Panc1 (cell line): ENCODE data around the gene UMOD. TPM values are rescaled to one million over a fixed set of nuclear protein-coding genes. Genes with fewer than 3 reads are reported as not detected.

ENCODE experiments used
- ATAC-seq: fragments of 200-7000 bp; cut with Tn5 transposase; 2 replicates; pipeline ENCODE4 v1.9.1; 2020; ENCODE audit warnings: mild to moderate bottlenecking, moderate library complexity
- BruUV-seq: library from RNA; stranded (reverse); fragments of 400-500 nt; replicated peaks from 2 replicates; lab custom pipeline; 2021; lab: Mats Ljungman, UMichigan
- CTCF ChIA-PET: fragments of 300-600 bp; sonication (Branson Sonifier 250); formaldehyde crosslinking; loops from one replicate; lab custom pipeline; 2022; ENCODE audit warnings: antibody characterized with exemption; lab: Charles Lee
- POLR2A ChIA-PET: fragments of 300-600 bp; sonication (Branson Sonifier 250); formaldehyde crosslinking; loops from one replicate; lab custom pipeline; 2022; ENCODE audit warnings: antibody characterized with exemption; lab: Charles Lee
- DNase-seq: peaks from one replicate; pipeline ENCODE4 v3.0.0-alpha.2; 2010; ENCODE audit warnings: low read depth, low spot score
- H3K27ac ChIP-seq: 2 replicates; pipeline ENCODE4 v1.5.1; 2011; ENCODE audit warnings: mild to moderate bottlenecking, low read length, inconsistent platforms
- H3K27me3 ChIP-seq: fragments of 200-500 bp; sonication (Bioruptor generic); 2 replicates; pipeline ENCODE4 v1.6.0; 2014; ENCODE audit warnings: low read length, inconsistent platforms; ENCODE audit not compliant: control insufficient read depth, insufficient read depth
- H3K36me3 ChIP-seq: fragments of 200-500 bp; sonication (Bioruptor generic); 2 replicates; pipeline ENCODE4 v1.5.1; 2014; ENCODE audit warnings: inconsistent platforms, mild to moderate bottlenecking, low read length, moderate library complexity; ENCODE audit not compliant: control insufficient read depth, insufficient read depth
- H3K4me1 ChIP-seq: 2 replicates; pipeline ENCODE4 v1.5.1; 2011; ENCODE audit warnings: inconsistent platforms, mild to moderate bottlenecking, low read length, moderate library complexity; ENCODE audit not compliant: control insufficient read depth, insufficient read depth
- H3K4me3 ChIP-seq, 2 experiments: 2 replicates each; pipeline ENCODE4 v1.5.1; 2011 to 2012; ENCODE audit warnings: low read depth in 2 of 2, low read length in 2 of 2, mild to moderate bottlenecking in 2 of 2, inconsistent platforms in 1 of 2, moderate library complexity in 1 of 2
- H3K9me3 ChIP-seq: fragments of 200-500 bp; sonication (Bioruptor generic); 2 replicates; pipeline ENCODE4 v1.5.1; 2014; ENCODE audit warnings: low read depth, mild to moderate bottlenecking, inconsistent platforms, low read length, moderate library complexity; ENCODE audit not compliant: control insufficient read depth, insufficient read depth
- CTCF ChIP-seq: fragments of 450-650 bp; IDR thresholded peaks from 2 replicates; pipeline ENCODE4 v1.5.1; 2017; ENCODE audit warnings: mild to moderate bottlenecking
- POLR2AphosphoS5 ChIP-seq: IDR thresholded peaks from 2 replicates; pipeline ENCODE4 v1.6.1; 2012; ENCODE audit warnings: mild to moderate bottlenecking, low read depth, low read length, moderate library complexity
- REST ChIP-seq, 2 experiments: IDR thresholded peaks; 2 replicates each; pipeline ENCODE4 v1.6.1; 2011 to 2012; ENCODE audit warnings: low read depth in 2 of 2, control low read depth in 1 of 2, low read length in 1 of 2, mild to moderate bottlenecking in 1 of 2, moderate library complexity in 1 of 2; ENCODE audit not compliant: insufficient read depth in 1 of 2
- SIN3A ChIP-seq: IDR thresholded peaks from 2 replicates; pipeline ENCODE4 v1.6.1; 2012; ENCODE audit warnings: low read depth, mild to moderate bottlenecking, low read length, moderate library complexity, borderline replicate concordance; ENCODE audit not compliant: insufficient read depth
- TCF7L2 ChIP-seq: IDR thresholded peaks from 2 replicates; pipeline ENCODE4 v1.6.1; 2011; ENCODE audit warnings: mild to moderate bottlenecking, low read depth, low read length, inconsistent platforms
- in situ Hi-C: cut with HindIII; loops from 2 replicates; pipeline ENCODE4 v1.10.0; 2016; ENCODE audit warnings: low sequenced_read_pairs, low pct_unique_long_range_greater_than_20kb
- intact Hi-C: fragments of 100-400 bp; cut with micrococcal nuclease; formaldehyde crosslinking; loops from one replicate; pipeline ENCODE4 v1.10.0; 2022; ENCODE audit not compliant: unreplicated experiment
- total RNA-seq: library from RNA; stranded (reverse); gene quantifications from one replicate; pipeline ENCODE4 v1.2.1, GENCODE V29; 2021; ENCODE audit not compliant: unreplicated experiment

UMOD gene
- total RNA-seq, 1 experiment from 2014 or later, result not detected

GRCh38 chr16:20355114-20355782 lies 2.7 kb upstream of the UMOD start:
- ChIA-PET CTCF (no interaction called here), POLR2A (no interaction called here)
- DNase-seq, result no peak
- peaks cover 15% of the 10 kb centered on the region for H3K27me3 ChIP-seq
- no peak for ATAC-seq
- no peak overlapping the region for H3K4me3 ChIP-seq
- TF ChIP-seq SIN3A, result no peak
- TF ChIP-seq REST (IDR thresholded peaks at IDR 0.05; ENCODE audit: insufficient read depth in 1 of 2, low read depth in 2 of 2, low read length in 1 of 2), result no peak
- no peak for TF ChIP-seq TCF7L2
- no peak for TF ChIP-seq POLR2AphosphoS5
- TF ChIP-seq CTCF, result no peak
- H3K4me1 ChIP-seq, result no peaks in the 10 kb centered on the region
- no peaks in the 10 kb centered on the region for H3K9me3 ChIP-seq
- BruUV-seq, result no TSS peak
- in situ Hi-C loops, result no loop called here
- no peaks in the 10 kb centered on the region for H3K36me3 ChIP-seq
- intact Hi-C loops, result no loop called here
- no peak overlapping the region for H3K27ac ChIP-seq

- POLR2A ChIA-PET, result no interaction called here
- no TSS peak for BruUV-seq
- Histone ChIP-seq H3K27ac (no peak overlapping the region), H3K27me3 (peaks cover 7% of the 10 kb centered on the region), H3K4me1 (no peaks in the 10 kb centered on the region), H3K9me3 (no peaks in the 10 kb centered on the region), H3K4me3 (no peak overlapping the region), H3K36me3 (no peaks in the 10 kb centered on the region)
- in situ Hi-C loops, result no loop called here
- DNase-seq, result no peak
- ATAC-seq, result no peak
- intact Hi-C loops, result no loop called here
- CTCF ChIA-PET, result interaction anchor here (0.6 kb wide), 1 partner anchor 446 kb away, joined by 3 read pairs; no protein-coding TSS in a partner anchor
- TF ChIP-seq POLR2AphosphoS5, result no peak
- TF ChIP-seq TCF7L2, result no peak
- TF ChIP-seq SIN3A, result no peak
- TF ChIP-seq REST (IDR thresholded peaks at IDR 0.05; ENCODE audit: insufficient read depth in 1 of 2, low read depth in 2 of 2, low read length in 1 of 2), result no peak
- no peak for TF ChIP-seq CTCF
Measured at GRCh38 chr16:20353379-20353778, 864 bp upstream of the UMOD start.
